Measurements from ENCODE around the gene OTUB2.

- TF ChIP-seq CTCF (conservative IDR thresholded peaks at IDR 0.05; ENCODE audit: low read depth, low read length) (no peak), EZH2 (IDR thresholded peaks at IDR 0.05; ENCODE audit: low read length, unreplicated experiment) (no peak), EZH2phosphoT487 (IDR thresholded peaks at IDR 0.05; ENCODE audit: borderline replicate concordance, low read length) (no peak)
Observed at GRCh38 chr14:94062344-94062940, 36.3 kb downstream of the OTUB2 start.

All from PC-3 (cell line).